ENCODE data around the gene PCSK6.

PCSK6 gene

GRCh38 chr15:101522621-101523559 lies 33.4 kb upstream of the PCSK6 start:
- no peak for DNase-seq

- DNase-seq, result no peak
Observed at GRCh38 chr15:101522091-101522490, 32.6 kb upstream of the PCSK6 start.

GRCh38 chr15:101521591-101521990 lies 32.1 kb upstream of the PCSK6 start:
- DNase-seq, result no peak

- no peak for DNase-seq
Observed at GRCh38 chr15:101521069-101521468, 31.6 kb upstream of the PCSK6 start.

- DNase-seq, result no peak
Observed at GRCh38 chr15:101520395-101520794, 30.9 kb upstream of the PCSK6 start.

GRCh38 chr15:101517504-101517903 lies 28.0 kb upstream of the PCSK6 start:
- no peak for DNase-seq

- DNase-seq, result no peak
Observed at GRCh38 chr15:101514318-101514717, 24.8 kb upstream of the PCSK6 start.

- no peak for DNase-seq
Observed at GRCh38 chr15:101511717-101512116, 22.2 kb upstream of the PCSK6 start.

GRCh38 chr15:101510212-101511197 lies 21.0 kb upstream of the PCSK6 start:
- no peak for DNase-seq

GRCh38 chr15:101509279-101509678 lies 19.8 kb upstream of the PCSK6 start:
- no peak for DNase-seq

- DNase-seq, result no peak
Observed at GRCh38 chr15:101506491-101506890, 17.0 kb upstream of the PCSK6 start.

GRCh38 chr15:101505610-101506337 lies 16.3 kb upstream of the PCSK6 start:
- no peak for DNase-seq

- DNase-seq, result no peak
Observed at GRCh38 chr15:101504866-101505609, 15.5 kb upstream of the PCSK6 start.

GRCh38 chr15:101504373-101504772 lies 14.9 kb upstream of the PCSK6 start:
- DNase-seq, result no peak

GRCh38 chr15:101503296-101503599 lies 13.7 kb upstream of the PCSK6 start:
- no peak for DNase-seq

- no peak for DNase-seq
Observed at GRCh38 chr15:101502572-101503295, 13.2 kb upstream of the PCSK6 start.

- DNase-seq, result peak; percentile 45
Observed at GRCh38 chr15:101501703-101502373, 12.3 kb upstream of the PCSK6 start.

GRCh38 chr15:101500865-101501551 lies 11.5 kb upstream of the PCSK6 start:
- no peak for DNase-seq

GRCh38 chr15:101499863-101500713 lies 10.6 kb upstream of the PCSK6 start:
- no peak for DNase-seq
